ENCODE measurements around the gene NR1D1. TPM values are rescaled to one million over a fixed set of nuclear protein-coding genes. Genes with fewer than 3 reads are reported as not detected.
A peak's percentile ranks its signal among the peaks of the same experiment; 100 is the strongest.

The NR1D1 gene
- total and polyA plus RNA-seq, 2 of the 13 experiments (the other 11 are each of a cell fraction or from before 2014, with no cell fraction given) = 2.1 to 2.7 TPM

GRCh38 chr17:40100419-40100668, at the start of gene NR1D1 (continued):
- no peak for TF ChIP-seq ATM (IDR thresholded peaks at IDR 0.05; ENCODE audit: borderline replicate concordance)
- no peak for TF ChIP-seq STAG1 (CRISPR knock-in tag; IDR thresholded peaks at IDR 0.05)
- no peak for TF ChIP-seq ATAD3A (CRISPR knock-in tag; IDR thresholded peaks at IDR 0.05)
- no peak for TF ChIP-seq IKZF1 (IDR thresholded peaks at IDR 0.05)
- TF ChIP-seq ZNF235 (CRISPR knock-in tag; IDR thresholded peaks at IDR 0.05; ENCODE audit: borderline replicate concordance) = peak; percentile 78; the same call in 1 of the 2 replicates
- 0 out of 2 replicates have a peak, but pooled peaks have one; percentile 7 for TF ChIP-seq ZNF562 (CRISPR knock-in tag; IDR thresholded peaks at IDR 0.05; ENCODE audit: borderline replicate concordance)
- TF ChIP-seq ZNF251 (CRISPR knock-in tag; IDR thresholded peaks at IDR 0.05) = no peak
- no peak for TF ChIP-seq TEAD2 (CRISPR knock-in tag; IDR thresholded peaks at IDR 0.05)
- TF ChIP-seq MYC (CRISPR knock-in tag; IDR thresholded peaks at IDR 0.05; ENCODE audit: borderline replicate concordance) = no peak
- peak; percentile 84 to 94 for TF ChIP-seq POLR2A (IDR thresholded peaks at IDR 0.05; ENCODE audit: insufficient read depth in 1 of 2, low read depth in 2 of 2, low read length in 2 of 2)
- no peak for TF ChIP-seq FUBP1 (CRISPR knock-in tag; IDR thresholded peaks at IDR 0.05; ENCODE audit: borderline replicate concordance)
- no peak; the same call in 1 of the 2 replicates for TF ChIP-seq ZNF589 (CRISPR knock-in tag; conservative IDR thresholded peaks at IDR 0.05)
- peak; percentile 82; the same call in 1 of the 2 replicates for TF ChIP-seq RBFOX2 (IDR thresholded peaks at IDR 0.05; ENCODE audit: low read depth, low read length)
- TF ChIP-seq POLR2AphosphoS5 (IDR thresholded peaks at IDR 0.05; ENCODE audit: low read depth, low read length) = peak; percentile 67
- TF ChIP-seq THAP7 (CRISPR knock-in tag; IDR thresholded peaks at IDR 0.05) = no peak
- TF ChIP-seq REPIN1 (CRISPR knock-in tag; IDR thresholded peaks at IDR 0.05; ENCODE audit: borderline replicate concordance, low read depth) = no peak
- TF ChIP-seq NFYB (CRISPR knock-in tag; IDR thresholded peaks at IDR 0.05) = no peak
- no peak for TF ChIP-seq GATAD1 (CRISPR knock-in tag; IDR thresholded peaks at IDR 0.05)
- TF ChIP-seq ZBTB43 (CRISPR knock-in tag; conservative IDR thresholded peaks at IDR 0.05) = no peak
- no peak for TF ChIP-seq ZFX (CRISPR knock-in tag; IDR thresholded peaks at IDR 0.05; ENCODE audit: low read depth)
- TF ChIP-seq MAFG (CRISPR knock-in tag; IDR thresholded peaks at IDR 0.05) = no peak
- no peak for TF ChIP-seq BHLHE40 (IDR thresholded peaks at IDR 0.05; ENCODE audit: low read length)
- TF ChIP-seq RAD51 (IDR thresholded peaks at IDR 0.05; ENCODE audit: borderline replicate concordance) = no peak
- TF ChIP-seq SMAD9 (CRISPR knock-in tag; IDR thresholded peaks at IDR 0.05) = no peak
- TF ChIP-seq TRAFD1 (CRISPR knock-in tag; IDR thresholded peaks at IDR 0.05; ENCODE audit: borderline replicate concordance) = 0 out of 2 replicates have a peak, but pooled peaks have one; percentile 33
- TF ChIP-seq LBX2 (CRISPR knock-in tag; IDR thresholded peaks at IDR 0.05; ENCODE audit: borderline replicate concordance) = no peak
- TF ChIP-seq NFIC (IDR thresholded peaks at IDR 0.05; ENCODE audit: low read length) = no peak
- TF ChIP-seq TCF7L2 (IDR thresholded peaks at IDR 0.05; ENCODE audit: low read depth, low read length) = no peak
- no peak for TF ChIP-seq CCAR2 (optimal IDR thresholded peaks at IDR 0.05; ENCODE audit: low read depth, low read length)
